HG02798 (cell line): ENCODE results near the gene SLC28A1.

Experiments
- ATAC-seq: cut with Tn5 transposase; IDR thresholded peaks from one replicate; pipeline ENCODE4 v1.9.1; 2021; ENCODE audit warnings: mild to moderate bottlenecking; ENCODE audit not compliant: unreplicated experiment, poor library complexity

SLC28A1 gene

DNA sequence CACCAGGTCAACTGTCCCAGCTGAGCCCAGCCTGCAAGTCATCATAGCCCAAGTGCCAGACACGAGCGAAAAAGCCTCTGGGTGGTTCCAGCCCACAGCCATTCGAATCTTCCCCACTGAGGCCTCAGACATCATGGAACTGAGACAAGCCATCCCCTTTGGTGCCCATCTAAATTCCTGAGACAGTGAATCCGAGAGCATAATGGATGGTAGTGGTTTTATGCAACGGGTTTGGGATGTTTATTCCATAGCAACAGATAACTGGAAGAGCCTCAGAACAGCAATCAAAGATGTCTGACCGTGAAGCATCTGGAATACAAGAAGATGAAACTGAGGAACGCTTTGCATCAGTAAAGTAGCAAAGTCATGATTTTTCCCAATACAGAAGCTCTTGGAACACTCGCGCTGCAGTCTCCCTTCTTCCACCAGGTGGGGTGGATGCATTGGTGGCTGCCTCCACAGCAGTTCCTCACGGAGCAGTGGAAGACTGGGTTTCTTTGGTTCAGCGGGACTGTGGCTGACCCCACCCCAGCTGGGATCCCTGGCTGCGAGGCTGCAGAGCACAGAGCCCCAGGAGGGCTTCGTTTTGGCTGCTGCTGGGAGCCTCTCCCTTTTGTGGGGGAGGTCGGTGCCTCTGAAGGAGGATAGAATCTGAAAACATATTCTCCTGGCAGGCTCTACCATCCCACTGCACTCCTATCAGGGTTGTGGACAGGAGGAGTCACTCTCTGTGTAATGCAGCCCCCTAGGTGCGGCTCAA, 70.8 kb downstream of the SLC28A1 start:
- ATAC-seq, result no peak

DNA sequence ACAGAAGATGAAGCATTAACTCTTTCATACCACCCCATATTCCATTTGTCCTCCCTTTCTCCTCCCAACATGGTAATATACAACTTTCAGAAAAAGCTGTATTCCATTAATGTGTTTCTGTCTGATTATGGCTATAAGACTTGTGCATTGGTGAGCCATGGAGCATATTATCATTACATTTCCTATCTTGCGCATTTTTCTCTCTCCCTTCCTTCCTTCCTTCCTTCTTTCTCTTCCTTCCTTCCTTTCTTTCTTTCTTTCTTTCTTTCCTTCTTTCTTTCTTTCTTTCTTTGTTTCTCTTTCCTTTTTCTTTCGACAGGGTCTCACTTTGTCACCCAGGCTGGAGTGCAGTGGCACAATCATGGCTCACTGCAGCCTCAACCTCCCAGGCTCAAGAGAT, 71.7 kb downstream of the SLC28A1 start:
- ATAC-seq, result no peak

DNA sequence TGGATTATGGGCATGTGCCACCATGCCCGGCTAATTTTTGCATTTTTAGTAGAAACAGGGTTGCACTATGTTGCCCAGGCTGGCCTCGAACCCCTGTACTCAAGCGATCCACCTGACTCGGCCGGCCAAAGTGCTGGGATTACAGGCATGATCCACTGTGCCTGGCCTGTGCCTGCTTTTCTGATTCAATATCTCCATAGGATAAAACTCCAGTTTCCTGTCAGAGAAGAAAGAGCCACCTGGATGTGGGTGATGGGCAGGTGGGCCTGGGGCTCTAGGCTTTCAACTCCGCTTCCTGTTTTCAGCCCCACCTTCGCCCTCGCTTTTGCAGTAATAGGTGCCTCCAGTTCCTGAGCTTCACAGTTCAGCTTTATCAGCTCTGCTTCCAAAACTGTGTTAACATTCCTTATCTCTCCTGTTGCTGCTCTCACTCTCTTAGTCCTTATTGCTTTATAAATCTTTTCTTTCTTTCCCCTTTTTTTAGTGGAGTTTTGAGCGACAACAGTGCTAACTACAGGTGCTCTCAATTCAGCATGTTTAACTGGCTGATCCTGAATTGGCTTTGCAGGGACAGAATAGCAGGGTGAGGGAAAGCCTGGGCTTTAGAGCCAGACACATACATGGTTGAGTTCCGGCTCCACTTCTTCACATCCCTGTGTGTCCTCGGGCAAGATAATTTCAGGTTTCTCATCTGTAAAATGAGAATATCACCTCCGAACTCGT, 76.1 kb downstream of the SLC28A1 start:
- no peak for ATAC-seq

DNA sequence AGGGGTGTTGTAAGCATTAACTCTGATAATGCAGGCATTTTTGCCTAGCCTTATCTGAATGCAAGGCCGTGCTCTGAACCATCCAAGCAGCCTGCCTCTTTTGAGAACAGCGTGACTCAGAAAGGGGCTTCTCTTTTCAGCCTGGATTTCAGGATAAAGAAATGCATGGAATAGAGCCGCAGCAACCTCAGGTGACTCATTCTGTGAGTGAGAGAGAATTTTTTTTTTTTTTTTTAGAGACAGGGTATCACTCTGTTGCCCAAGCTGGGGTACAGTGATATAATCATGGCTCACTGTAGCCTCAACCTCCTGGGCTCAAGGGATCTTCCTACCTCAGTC, 76.6 kb downstream of the SLC28A1 start:
- ATAC-seq, result no peak

DNA sequence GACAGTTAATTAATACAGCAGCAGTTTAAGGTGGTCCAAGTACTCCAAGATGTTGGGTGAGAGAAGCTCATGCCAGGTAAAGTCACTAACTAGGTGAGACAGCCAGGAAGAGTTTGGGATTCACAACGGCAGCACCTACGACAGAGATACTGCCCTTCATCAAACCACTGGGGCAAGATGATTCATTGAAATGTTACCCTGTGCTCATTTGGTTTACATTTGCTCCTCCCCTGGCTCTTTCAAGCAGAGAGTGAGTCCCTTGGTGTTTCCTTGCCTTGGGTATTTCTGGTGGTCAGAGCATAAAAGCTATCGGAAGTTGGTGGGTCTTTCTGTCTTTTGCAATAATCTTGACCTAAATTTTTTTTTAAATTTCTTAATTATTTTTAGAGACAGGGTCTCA, 77.2 kb downstream of the SLC28A1 start:
- ATAC-seq, result no peak

DNA sequence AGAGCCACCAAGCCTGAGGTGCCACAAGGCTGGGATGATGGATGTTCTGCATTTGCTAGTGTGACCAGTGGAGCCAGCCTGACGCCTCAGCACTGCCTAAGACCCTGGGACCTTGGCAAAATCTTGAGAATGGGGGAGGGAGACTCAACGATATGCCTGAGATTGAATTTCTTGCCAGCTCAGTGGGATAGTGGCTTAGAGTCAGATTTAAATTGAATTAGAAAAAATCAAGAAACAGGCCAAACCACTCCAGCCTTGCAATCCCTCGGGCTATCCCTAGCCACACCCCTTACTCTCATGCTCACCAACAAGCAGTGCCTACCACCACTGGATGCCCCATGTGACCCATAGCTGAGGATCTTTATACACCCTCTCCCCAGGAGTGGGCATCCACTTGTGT, 78.5 kb downstream of the SLC28A1 start:
- no peak for ATAC-seq

DNA sequence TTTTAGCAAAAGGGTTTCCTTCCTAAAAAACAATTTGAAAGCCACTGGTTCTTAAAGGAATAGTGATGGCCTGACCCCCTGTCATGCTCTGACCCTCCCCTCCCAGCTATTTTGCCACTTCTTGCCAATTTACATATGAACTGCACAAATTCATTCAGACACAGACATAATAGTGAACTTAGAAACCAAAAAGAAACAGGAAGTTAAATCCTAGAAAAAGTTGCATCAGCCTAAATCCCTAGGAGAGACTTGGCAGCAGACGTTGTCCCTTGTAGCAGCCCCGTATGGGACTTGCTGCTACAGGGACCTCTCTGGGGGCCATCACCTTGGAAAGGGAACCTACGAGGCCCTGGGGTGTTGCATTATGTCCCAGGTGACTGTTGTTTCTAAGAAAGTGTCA, 82.9 kb downstream of the SLC28A1 start:
- ATAC-seq, result no peak

DNA sequence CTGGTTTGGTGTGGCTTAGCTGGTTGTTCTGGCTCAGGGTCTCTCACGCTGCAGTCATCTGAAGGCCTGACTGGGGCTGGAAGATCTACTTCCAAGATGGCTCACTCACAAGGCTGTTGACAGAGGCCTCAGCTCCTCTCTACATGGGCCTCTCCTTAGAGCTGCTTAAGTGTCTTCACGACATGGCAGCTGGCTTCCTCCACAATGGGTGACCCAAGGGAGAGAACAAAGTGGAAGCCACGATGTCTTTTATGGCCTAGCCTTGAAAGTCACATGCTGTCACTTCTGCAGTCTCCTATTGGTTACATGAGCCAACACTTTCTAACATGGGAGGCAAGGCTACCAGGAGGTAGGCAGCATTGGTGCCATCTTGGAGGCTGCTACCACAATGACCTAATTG, 83.8 kb downstream of the SLC28A1 start:
- no peak for ATAC-seq

DNA sequence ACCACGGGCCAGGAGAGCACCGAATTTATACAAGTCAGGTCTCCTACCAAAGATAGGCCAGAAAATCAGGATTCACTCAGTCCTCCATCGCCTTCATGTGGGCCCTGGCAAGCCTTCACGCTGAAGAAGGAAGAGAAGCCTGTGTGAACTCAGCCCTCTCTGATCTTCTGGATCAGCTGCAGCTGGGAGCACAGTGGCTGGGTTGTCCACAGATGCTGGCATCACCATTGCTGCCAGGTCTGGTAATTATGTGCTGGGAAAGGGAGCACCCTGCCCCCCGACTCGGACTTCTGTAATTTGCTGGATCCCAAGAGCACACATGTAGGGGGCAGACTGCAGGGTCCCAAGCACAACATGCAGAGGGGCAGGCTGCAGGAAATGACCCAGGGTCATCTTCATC, 84.8 kb downstream of the SLC28A1 start:
- ATAC-seq, result no peak

DNA sequence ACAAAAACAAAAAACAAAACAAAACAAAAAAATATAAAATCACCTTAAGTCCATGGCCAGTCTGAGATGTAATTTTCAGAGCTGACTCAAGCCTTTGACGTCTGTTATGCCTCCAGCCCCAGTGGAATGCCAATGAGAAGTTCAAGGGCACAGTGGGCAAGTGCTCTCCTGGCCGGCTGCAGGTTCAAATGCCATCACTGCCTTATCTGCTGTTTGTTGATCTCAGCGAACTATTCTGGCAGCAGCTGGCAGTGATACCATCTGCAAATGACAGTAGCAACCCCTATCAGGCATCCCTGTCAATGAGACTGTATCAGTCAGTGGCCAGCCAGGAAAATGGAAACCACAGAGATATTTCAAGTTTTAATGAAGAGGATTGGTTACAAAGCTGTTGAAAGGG, 86.4 kb downstream of the SLC28A1 start:
- no peak for ATAC-seq

DNA sequence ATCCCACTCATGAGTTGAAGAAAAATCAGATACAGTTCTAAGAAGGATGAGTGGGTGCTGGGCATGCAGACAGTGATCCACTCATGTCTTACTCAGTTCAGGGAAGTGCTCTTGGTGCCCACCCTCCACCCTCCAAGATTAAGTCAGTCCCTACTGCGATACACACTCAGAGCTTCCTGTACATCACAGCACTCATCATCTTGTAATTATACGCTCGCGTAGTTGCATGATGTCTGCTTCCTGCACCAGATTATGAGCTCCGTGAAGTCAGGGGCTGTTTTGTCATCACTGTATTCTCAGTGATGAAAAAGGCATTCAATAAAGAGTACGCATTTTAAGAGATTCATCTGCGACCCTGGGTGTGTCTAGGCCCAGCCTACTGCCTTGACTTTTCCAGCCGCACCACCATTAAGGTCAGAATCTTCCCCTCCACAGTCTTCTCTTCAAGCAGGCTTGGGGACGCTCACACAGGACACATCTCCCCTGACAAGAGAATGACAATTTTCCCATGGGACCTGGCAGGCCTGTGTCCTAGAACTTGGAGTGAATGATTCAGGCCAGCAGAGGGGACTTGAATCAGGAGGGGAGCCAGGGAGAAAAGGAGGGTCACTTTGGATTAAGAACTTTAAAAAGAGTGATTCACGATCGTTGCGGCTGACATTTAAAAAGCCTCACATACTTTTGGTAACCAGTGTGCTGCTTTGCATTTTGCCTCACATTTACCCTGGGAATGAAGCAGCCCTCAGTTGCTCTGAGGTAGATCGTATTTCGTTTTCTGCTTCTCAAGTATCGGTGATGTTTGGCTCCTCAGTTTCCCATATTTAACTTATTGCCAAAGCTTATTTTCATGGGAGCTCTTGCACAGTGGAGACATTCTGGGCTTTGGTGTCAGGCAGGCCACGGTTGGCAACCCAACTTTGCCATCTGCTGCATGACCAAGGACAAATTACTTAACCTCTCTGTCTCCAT, 89.3 kb downstream of the SLC28A1 start:
- ATAC-seq, result no peak

DNA sequence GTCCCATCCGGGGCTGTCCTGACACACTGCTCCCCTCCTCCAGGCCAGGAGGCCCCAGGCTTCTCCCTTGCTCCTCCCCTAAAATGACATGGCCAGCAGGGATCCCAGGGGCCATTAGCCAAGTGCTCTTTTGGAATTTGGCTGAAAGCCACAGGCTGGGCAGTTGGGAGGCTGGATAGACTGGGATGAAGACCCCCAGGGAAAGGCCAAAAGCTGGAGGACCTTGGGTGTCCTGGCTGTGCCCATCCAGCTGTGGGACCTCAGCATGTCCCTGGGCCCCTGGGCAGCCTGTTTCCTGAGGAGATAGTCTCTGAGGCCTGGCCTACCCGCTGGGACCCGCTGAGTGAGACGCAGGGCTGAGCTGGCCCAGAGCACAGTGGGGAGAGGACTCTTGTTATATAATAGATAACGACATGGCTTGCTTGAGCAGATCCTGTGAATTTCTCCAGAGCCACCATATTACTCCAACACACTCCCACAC, 91.4 kb downstream of the SLC28A1 start:
- no peak for ATAC-seq

DNA sequence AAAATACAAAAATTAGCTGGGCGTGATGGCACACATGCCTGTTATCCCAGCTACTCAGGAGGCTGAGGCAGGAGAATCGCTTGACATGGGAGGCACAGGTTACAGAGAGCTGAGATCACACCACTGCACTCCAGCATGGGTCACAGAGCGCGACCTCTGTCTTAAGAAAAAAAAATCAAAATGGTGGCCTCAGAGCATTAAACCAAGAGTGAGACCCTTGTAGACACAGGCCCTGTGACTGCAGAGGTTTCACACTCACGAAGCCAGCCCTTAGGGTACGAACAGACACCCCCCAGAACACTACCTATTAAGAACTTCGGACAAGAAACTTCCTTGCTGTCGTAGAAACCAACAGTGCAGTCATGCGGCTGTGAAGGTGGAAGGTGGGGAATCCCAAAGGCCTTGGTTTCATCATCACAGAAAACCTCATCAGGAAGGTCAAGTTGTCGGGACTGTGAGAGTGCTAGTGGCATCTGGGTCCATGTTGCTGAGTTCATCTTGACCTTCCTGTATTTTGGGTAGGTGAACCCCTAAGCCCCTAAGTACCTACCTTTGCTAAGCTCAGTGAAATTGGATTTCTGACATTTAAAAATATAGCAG, 92.4 kb downstream of the SLC28A1 start:
- ATAC-seq, result no peak

DNA sequence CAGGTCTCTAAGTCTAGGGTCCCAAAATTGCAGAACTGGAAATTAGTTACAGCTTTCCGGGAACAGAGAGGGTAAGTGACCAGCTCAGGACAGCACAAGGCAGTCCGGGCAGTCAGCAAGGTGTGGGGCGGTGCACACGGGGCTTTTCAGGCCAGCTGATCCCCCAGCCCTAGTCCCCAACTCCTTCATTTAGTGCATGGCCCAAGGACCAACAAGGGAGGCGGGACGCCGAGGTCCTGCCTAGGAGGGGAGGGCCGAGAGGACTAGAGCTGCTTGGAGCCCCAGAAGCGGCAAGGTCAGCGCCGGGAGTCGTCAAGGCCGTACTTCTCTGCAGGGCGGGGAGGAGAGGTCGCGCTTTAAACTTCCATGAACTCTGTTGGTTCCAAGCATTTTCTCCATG, 95.2 kb downstream of the SLC28A1 start:
- ATAC-seq, result no peak

DNA sequence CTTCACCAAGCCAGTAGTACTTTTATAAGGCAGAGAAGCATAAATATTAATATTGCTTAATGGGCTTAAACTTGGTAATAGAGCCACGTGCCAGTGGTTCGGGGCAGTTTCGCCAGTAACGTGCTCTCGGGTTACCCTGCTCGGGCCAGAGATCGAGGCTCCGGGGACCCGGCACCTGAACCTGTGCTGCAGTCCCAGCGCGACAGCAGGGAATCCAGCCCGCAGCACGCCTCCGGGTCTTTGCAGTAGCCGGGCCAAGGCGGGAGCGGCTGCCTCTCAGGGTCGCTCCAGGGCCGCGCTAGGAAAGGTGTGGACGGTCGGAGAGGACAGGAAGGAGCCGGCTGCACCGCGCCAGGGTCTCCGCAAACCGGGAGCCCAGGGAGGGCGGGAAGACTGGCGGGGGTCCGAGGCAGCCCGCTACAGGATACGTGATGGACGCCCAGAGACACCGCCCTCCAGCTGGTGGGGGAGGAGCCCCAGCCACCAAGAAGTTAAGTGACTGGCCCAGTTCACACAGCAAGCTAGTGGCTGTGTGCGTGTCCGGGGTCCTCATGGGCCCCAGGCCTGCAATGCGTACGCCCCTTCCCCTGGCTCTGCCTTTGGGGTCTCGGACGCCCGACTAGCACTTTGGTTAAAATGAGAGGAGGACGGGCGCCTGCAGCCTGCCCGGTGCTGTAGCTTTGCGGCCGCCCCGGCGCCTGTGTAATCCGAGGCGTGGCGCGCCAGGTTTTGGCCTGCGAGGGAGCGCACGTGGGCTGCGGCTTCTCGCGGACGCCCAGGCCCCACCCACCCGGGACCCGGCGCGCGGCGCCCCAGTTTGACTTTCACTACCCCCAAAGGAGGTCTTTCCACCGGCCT, 96.0 kb downstream of the SLC28A1 start:
- peak; percentile 55 for ATAC-seq

DNA sequence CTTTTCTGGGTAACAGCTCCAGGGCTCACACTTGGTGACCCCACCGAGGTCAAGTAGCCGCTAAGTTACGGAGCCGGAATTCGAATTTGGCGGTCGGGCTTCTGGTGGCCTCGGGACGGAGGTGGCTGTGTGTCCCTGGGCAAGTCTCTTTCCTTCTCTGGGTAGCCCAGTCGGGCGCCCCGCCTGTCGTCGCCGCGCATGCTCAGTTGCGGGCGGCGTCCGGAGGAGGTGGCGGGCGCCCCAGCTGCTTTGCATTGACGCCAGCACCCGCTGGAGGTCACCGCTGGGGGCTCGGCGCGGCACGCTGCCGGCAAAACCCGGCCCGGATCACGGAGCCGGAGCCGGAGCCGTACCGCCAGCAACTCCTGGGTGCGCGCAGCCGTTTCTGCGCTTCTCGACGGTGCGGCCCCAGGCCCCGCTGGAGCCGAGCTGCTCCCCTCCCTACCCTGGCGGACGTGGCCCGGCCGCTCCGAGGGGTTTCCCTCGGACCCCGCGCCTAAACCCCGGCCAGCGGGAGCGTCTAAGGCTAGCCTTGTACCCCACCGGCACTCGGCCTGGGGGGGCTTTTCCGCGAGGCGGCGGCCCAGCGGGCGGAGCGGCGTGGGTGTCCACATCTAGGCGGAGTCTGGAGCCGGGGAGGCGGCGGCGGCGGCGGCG, 96.7 kb downstream of the SLC28A1 start:
- peak; percentile 73 for ATAC-seq

DNA sequence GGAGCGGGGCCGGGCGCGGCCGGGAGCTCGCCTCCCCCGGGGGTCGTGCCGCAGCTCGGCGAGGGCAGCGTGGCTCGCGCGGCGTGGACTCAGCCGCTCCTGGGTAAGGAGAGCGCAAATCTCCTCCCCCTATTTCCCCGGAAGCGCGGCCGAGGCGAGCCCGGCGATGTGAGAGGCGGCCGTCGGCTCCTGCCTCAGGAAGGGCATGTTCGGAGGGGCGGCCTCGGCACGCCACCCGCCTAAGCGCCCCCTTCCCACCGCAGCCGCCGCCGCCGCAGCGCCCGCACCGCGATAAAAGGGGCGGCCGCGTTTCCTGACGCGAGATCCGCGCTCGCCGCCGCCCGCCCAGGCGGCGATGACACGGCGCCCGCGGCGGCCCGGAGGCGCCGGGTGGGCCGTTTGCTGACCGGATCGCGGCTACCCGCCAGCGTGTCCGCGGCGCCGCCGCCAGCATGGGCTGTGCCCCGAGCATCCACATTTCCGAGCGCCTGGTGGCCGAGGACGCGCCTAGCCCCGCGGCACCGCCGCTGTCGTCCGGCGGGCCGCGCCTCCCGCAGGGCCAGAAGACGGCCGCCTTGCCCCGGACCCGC, 97.3 kb downstream of the SLC28A1 start, which contains the start of gene PDE8A:
TSS of gene PDE8A (plus strand) at position 146 of the 590 bp plus-strand sequence. CDS start at position 453, 307 bp downstream.
- peak; percentile 20 for ATAC-seq

DNA sequence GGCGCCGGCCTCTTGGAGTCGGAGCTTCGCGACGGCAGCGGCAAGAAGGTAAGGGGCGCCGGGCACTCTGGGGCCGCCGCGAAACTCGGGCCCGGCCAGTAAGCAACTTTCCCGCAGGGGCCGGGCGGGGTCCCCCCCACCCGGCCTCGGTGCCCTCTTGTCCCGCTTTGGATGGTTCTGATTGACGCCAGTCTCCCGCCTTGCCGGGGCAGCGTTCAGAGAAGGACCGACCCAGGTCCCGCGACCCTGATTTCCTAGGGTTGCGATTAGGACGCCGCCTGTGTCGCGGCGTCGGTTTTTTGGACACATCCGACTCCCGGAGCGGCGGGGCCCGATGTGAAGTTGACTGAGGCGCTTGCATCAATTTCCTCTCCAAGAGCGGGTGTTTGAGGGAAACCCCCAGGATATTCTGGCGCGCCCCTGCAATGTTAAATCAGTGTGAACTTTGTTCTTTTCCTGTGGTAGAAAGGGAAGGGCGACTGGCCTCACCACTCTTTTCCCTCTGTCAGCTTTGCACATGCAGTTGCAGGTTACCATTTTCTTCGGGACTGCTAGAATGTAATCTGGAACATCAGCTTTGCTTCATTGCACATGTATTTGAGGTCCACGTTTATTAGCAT, 97.9 kb downstream of the SLC28A1 start:
- no peak for ATAC-seq
